ENCODE measurements around the gene ATXN7L1. TPM values are rescaled to one million over a fixed set of nuclear protein-coding genes. Genes with fewer than 3 reads are reported as not detected.
A peak's percentile ranks its signal among the peaks of the same experiment; 100 is the strongest.

The ATXN7L1 gene
- total and polyA plus RNA-seq, 2 of the 4 experiments (the other 2 are of a cell fraction): 3.5 to 4.3 TPM

GRCh38 chr7:105779856-105780780, 96.3 kb downstream of the ATXN7L1 start:
- H3K79me1 ChIP-seq (ENCODE audit: low read depth in 1 of 2, low read length in 2 of 2): peaks cover 0 to 18% of the 10 kb centered on the region in 2 experiments; a peak in 2 of 4 replicates
- CTCF ChIA-PET: interaction anchor here (0.7 kb wide), 2 partner anchors 47 to 233 kb away, joined by 4 read pairs; no protein-coding TSS in a partner anchor
- 57% methylated on average over 1 of the region's 4 CpGs; no CpG with 5 or more reads in 1 of the 2 experiments for WGBS, 2 experiments (ENCODE audit: extremely low coverage in 2 of 2, insufficient read length in 1 of 2)

More at GRCh38 chr7:105779856-105780780, 96.3 kb downstream of the ATXN7L1 start:
- H4K20me1 ChIP-seq (ENCODE audit: insufficient read depth, low read length): no peaks in the 10 kb centered on the region; the same call in 1 of the 2 replicates
- H3K4me2 ChIP-seq (ENCODE audit: low read depth, low read length): no peak overlapping the region
- no peak overlapping the region for H3K4me3 ChIP-seq (ENCODE audit: insufficient read depth, low read depth, low read length)
- no peak overlapping the region for H3K27ac ChIP-seq (ENCODE audit: insufficient read depth, low read length)
- no peaks in the 10 kb centered on the region for H3K9me3 ChIP-seq (ENCODE audit: control insufficient read depth, insufficient read depth, low read length)
- H2AK9ac ChIP-seq (replicated peaks; ENCODE audit: low read depth, low read length, poor library complexity): no peak overlapping the region
- H2BK120ac ChIP-seq (ENCODE audit: low read depth, low read length): no peak overlapping the region
- no peak overlapping the region for H3K9ac ChIP-seq (ENCODE audit: low read depth, low read length)
- in situ Hi-C loops (cut with MboI; ENCODE audit: low sequenced_read_pairs): no loop called here
- no TSS peak for BruUV-seq (replicated peaks)
- no peak overlapping the region for H2BK20ac ChIP-seq (ENCODE audit: low read depth, low read length)
- H2AFZ ChIP-seq (replicated peaks; ENCODE audit: low read length, poor library complexity): no peak overlapping the region
- H2BK15ac ChIP-seq (ENCODE audit: low read depth, low read length): peak overlapping the region; percentile 2; the same call in 1 of the 3 replicates
- ATAC-seq (ENCODE audit: low read depth): no peak
- no peaks in the 10 kb centered on the region for H3K27me3 ChIP-seq (ENCODE audit: control insufficient read depth, insufficient read depth, low read length)
- H3K36me3 ChIP-seq (ENCODE audit: control insufficient read depth, insufficient read depth, low read length): 0 out of 2 replicates have a peak, but pooled peaks cover 1% of the 10 kb centered on the region
- no peak overlapping the region for H4K5ac ChIP-seq (ENCODE audit: low read depth, low read length)
- H3K18ac ChIP-seq (ENCODE audit: low read depth, low read length): no peak overlapping the region
- DNase-seq: no peak
- intact Hi-C loops (cut with micrococcal nuclease): loop anchor here (5.0 kb wide), 1 partner anchor 97 kb away; the partner anchor contains the start of gene ATXN7L1
- H3K23ac ChIP-seq (ENCODE audit: low read depth, low read length): no peak overlapping the region
- H3K4ac ChIP-seq (ENCODE audit: low read depth, low read length): no peak overlapping the region
- H3K56ac ChIP-seq (ENCODE audit: extremely low read depth, insufficient read depth, low read length): no peak overlapping the region
- no peak overlapping the region for H2BK5ac ChIP-seq (ENCODE audit: low read depth, low read length, poor library complexity, severe bottlenecking)
- dilution Hi-C loops (cut with HindIII; ENCODE audit: low sequenced_read_pairs, unreplicated experiment): no loop called here
- peaks cover 19% of the 10 kb centered on the region for H3K4me1 ChIP-seq (ENCODE audit: control insufficient read depth, insufficient read depth, low read length)
- POLR2A ChIA-PET (ENCODE audit: unreplicated experiment): no interaction called here
- TF ChIP-seq CHD1 (IDR thresholded peaks at IDR 0.05; ENCODE audit: low read depth, low read length): no peak
- TF ChIP-seq CTCF (conservative IDR thresholded peaks at IDR 0.05; ENCODE audit: low read depth, low read length): no peak
- TF ChIP-seq FOS (IDR thresholded peaks at IDR 0.05; ENCODE audit: low read depth, low read length): no peak
- no peak for TF ChIP-seq ELK1 (IDR thresholded peaks at IDR 0.05; ENCODE audit: borderline replicate concordance, low read depth, low read length)
- no peak for TF ChIP-seq MAZ (IDR thresholded peaks at IDR 0.05; ENCODE audit: borderline replicate concordance, low read depth, low read length)
- no peak for TF ChIP-seq POLR2A (IDR thresholded peaks at IDR 0.05; ENCODE audit: low read depth, low read length)
- TF ChIP-seq NFE2L2 (IDR thresholded peaks at IDR 0.05; ENCODE audit: low read depth, low read length): no peak
- TF ChIP-seq RCOR1 (IDR thresholded peaks at IDR 0.05; ENCODE audit: insufficient replicate concordance, low read length): no peak
- TF ChIP-seq CEBPB (IDR thresholded peaks at IDR 0.05; ENCODE audit: low read depth, low read length): no peak
- H4K91ac ChIP-seq (ENCODE audit: insufficient read depth, low read depth, low read length): no peak overlapping the region
- no peak overlapping the region for H2AK5ac ChIP-seq (ENCODE audit: low read depth, low read length)
- peaks cover 21% of the 10 kb centered on the region for H3K9me1 ChIP-seq (ENCODE audit: insufficient read depth, low read length)
- peak overlapping the region; percentile 3; the same call in 1 of the 2 replicates for H3K14ac ChIP-seq (replicated peaks; ENCODE audit: low read depth, low read length)
- no peak overlapping the region for H4K8ac ChIP-seq (ENCODE audit: low read depth in 2 of 2, low read length in 2 of 2)

Measured in IMR-90 (cell line).